EH (cell line): ENCODE data around the gene ARMC2.
"Not testable (repeated sequence)": the region's sequence is repeated elsewhere in the genome, so short reads cannot be mapped to it uniquely, and the experiment has no call there.

Experiments used
- DNase-seq: peaks from one replicate; pipeline ENCODE4 v3.0.0-alpha.2; 2015; ENCODE audit warnings: low read depth

The ARMC2 gene

GRCh38 chr6:108832738-108833137 lies 15.5 kb upstream of the ARMC2 start:
- DNase-seq, result no peak

GRCh38 chr6:108835218-108835850 lies 12.9 kb upstream of the ARMC2 start:
- peak; percentile 81 for DNase-seq

- DNase-seq, result no peak
These were observed 12.2 kb upstream of the ARMC2 start for GRCh38 chr6:108836061-108836460.

DNA sequence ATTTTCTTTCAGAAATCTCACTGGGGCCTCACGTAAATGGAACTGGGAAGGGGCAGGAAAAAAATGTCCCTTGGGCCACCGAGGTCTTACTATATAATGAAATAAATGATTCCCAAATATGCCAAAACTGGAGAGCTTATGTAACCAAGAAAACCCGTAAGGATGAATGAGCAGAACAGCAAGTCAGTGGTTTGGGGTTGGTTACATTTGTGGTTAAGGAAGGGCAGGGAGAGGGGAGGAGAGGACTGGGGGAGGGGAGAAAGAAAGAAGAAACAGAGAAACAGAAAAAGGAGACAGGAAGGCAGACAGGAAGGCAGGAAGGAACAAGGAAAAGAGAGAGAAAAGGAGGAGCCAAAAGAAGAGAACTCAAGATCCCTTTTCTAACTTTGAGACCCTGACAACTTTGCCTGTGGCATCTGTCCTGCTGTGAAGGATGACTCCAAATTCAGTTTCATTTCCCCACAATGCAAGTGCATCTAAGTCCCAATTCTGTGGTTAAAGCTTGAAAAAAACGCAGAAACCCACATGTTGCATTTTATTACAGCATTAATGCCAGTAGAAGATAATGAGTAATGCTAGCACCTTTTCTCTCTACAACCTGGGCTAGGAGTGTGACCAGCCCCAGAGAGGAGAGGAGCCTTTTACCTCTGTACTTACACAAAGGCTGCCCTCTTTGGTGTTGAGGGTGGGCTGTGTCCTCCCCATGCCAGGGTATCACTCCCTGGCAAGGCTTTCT lies 10.8 kb upstream of the ARMC2 start:
- DNase-seq, result no peak

- no peak for DNase-seq
These were observed 10.0 kb upstream of the ARMC2 start for GRCh38 chr6:108838101-108838717.

DNA sequence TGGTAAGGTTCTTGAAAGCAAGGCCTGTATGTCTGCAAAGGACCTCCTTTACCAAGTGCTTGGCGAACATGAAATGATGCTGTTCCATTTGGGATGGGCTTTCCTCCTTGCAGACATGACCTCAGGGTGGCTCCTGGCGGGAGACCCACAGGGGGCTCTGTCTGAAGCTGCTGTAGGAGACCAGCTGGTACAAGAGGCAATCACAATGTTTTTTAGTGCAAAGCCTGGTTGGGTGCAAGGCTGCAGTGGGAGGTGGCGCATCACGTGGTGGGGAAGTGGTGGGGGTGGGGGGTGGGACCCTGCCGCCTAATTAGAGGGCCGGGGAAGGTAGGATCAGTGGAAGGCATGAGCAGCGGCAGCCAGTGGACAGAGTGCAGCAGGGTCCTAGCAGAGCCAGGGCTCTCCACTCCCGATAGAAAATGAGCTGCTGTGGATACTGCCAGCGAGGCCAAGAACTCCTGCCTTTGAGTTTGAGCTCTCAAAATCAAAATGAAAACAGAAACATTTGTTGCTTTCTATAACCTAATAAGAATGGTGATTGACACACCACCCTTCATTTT lies 9.1 kb upstream of the ARMC2 start:
- no peak for DNase-seq

GRCh38 chr6:108840919-108841318 lies 7.3 kb upstream of the ARMC2 start:
- no peak for DNase-seq

GRCh38 chr6:108841377-108841855 lies 6.8 kb upstream of the ARMC2 start:
- DNase-seq, result no peak

DNA sequence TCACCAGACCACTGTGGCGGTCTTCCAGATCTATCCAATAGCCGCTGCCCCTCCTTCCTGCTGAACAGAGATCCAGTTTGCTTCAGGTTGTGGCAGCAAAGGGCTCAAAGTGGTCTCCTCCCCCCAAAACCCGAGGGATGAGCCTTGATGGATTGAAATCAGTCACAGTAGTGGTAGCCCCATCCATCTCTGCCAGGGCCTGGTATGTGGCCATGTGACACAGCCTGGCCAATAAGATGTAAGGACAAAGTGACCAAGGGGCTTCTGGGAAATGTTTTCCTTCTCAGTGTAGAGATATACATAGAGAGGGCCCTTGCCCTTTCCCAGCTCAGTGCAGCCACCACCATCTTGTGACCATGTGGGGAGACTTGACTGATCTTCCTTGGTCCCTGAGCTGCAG lies 4.1 kb upstream of the ARMC2 start:
- no peak for DNase-seq

DNA sequence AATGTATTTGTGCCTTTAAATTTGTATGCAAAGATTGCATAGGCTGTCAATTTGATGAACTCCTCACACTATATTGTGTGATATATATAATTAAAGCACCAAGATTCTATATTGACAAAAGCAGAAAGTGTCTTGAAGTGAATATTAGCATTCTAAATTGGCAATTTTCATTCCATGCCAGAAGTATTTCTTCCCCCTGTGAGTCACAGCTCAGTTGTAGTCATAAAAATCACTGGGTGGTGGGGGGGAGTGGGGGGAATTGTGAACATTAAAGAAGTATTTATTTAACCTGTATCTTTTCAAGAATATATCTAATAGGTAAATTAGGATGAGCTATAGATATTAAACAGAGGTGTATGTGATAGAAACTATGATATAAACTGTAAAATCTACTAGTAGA lies 3.1 kb upstream of the ARMC2 start:
- DNase-seq, result no peak

GRCh38 chr6:108846101-108846500 lies 2.1 kb upstream of the ARMC2 start:
- DNase-seq, result no peak

DNA sequence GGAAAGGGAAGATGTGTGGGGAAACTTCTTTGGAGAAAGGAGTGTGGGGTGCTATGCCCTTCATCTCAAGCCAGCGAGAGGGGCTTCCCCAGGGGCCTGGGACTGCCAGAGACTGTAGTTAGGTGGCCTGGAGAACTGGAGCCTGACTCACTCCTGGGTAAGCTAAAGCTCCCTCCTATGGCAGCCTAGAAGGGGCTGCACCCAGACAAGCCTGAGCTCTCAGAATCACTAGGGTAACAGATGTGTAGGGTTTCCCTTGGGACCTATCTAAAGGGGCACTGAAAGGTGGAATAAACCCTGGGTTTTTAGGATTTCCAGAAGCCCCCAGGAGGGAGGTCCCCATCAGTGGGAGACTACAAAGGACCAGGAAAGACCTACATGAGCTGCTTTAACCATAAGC lies 1.6 kb upstream of the ARMC2 start:
- no peak for DNase-seq

DNA sequence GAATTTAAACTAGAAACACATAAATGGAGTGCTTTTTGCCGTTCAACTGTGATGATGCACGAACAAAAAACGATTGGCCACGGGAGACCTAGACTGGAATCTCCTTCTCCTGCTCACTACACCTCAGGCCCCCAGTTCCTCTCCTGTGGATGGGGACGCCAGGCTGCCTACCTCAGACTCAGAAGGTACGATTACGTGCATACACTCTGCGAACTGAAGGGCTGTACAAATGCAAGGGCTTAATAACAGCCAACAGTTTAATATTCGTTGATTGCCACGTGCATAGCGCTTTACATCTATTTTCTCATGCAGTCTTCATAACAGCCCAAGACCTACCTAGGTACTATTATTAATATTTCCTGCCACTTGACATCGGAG lies 495 bp upstream of the ARMC2 start:
- no peak for DNase-seq

DNA sequence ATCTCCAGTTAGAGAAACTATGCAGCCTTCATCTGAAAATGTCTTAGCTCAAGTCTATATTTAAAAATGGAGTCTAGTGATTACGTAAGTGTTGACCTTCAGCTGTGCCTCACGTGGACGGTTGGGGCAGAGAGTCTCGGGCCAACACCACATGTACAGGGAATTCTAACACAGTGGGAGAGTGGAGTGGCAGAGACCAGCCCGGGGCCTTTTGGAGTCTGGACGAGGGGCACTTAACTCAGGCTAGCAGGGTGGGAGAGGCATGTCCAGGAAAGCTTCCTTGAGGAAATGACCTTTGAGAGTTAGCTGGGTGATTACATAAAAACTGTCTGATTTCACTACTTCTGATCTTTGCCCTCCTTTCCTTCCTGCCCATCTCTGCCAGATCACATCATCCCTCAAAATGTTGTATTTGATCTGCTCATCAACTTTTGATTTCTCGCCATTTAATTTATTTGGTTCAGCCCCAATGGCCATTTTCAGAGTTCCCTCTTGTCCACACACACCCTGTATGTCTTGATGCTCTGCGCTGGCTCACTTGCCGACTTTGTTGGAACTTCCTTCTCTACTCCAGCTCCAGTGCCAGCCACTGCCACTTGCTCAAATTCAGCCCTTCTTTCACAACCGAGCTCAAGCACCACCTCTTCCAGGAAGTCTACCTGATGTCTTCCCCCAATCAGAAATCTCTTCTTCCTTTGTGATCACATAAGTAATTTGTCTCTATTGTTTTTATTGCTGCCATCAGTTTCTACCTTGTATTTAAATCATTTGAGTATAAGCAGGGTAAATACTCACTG lies 2.6 kb downstream of the ARMC2 start:
- DNase-seq, result no peak

DNA sequence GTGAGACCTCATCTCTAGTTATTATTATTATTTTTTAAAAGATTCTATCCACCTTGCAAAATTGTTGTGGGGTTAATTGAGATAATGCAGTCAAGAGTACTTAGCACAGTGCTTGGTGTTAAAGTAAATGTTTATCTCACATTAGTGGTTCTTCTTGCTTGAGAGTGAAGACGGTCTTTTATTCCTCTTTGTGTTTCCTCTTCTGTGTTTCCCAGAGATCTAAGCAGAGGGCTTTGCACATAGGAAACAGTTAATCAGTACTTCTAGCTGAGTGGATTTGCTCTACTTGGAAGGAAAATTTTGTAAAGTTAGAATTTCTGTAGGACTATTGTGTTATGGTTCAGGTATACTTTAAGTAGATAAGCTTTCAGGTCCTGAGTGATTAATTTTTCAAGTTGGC lies 3.5 kb downstream of the ARMC2 start:
- DNase-seq, result no peak

DNA sequence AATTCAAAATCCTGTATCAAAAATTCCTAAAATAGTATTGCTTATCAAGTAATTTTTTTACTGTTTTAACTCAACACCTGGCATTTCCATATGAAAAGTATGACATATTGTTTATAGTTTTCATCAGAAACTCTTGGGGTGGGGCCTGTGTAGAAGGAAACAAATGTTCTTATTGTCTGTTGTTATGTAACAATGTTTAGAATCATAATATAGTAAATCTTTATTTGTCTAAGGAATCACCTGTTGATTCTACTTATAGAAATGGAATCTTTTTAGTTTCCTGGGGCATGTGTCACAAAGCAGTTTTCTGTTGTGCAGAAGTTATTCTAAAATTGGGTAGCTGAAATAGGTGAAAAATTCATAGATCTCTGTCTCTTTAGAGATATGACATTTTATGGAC lies 4.9 kb downstream of the ARMC2 start:
- no peak for DNase-seq

DNA sequence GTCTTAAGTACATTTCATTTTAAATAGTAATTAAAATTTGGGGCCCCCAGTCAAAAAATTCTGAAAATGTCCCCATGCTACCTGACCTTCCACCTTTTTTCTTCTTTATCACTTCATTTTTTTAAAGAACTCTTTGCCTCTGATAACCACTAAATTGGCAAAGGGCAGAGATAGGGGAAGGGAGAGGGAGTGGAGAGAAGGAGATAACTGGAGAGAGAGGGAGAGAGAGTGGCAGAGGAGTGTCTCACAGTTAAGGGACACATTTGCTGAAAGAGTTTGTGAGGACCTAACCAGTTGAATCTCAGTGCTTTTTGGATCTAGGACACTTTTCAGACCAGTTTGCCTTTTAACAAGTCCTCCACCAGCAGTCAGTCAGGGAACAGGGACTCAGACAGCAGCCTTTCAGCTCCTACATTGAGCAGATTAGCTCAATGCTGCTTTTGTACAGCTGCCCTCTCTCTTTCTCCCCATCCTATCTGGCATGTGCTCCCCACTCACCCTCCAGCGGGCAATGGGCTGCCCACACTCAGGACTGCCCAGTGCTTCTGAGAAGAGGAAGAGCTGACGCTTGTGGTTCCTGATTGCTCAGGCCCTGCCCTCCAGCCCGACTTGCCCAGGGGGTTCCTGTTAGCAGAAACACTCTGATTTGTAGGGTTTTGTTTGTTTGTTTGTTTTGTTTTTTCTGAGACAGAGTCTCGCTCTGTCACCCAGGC lies 14.4 kb downstream of the ARMC2 start:
- no peak for DNase-seq

DNA sequence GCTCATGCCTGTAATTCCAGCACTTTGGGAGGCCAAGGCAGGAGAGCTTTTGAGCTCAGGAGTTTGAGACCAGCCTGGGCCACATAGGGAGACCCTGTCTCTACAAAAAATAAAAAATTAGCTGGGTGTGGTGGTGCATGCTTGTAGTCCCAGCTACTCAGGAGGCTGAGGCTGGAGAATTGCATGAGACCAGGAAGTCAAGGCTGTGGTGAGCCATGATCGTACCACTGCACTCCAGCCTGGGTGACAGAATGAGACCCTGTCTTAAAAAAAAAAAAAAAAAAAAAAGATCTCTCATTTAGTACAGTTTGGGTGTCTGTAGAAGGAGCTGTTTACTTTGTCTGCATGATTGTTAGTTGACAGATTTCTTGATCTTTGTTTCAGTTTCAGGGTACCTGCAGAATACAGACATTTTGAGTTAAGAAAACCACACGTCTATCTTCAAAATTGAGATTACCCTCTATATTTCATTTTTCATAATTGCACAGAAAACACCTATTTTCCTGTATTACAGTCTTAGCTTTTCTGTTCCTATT lies 17.6 kb downstream of the ARMC2 start:
- DNase-seq, result not testable (repeated sequence)

- no peak for DNase-seq
These were observed 18.6 kb downstream of the ARMC2 start for GRCh38 chr6:108866798-108867197.

GRCh38 chr6:108868647-108869046 lies 20.4 kb downstream of the ARMC2 start:
- DNase-seq, result no peak

GRCh38 chr6:108869876-108870275 lies 21.7 kb downstream of the ARMC2 start:
- DNase-seq, result no peak
